GM18502 (cell line): ENCODE data around the gene ANO4.

ENCODE experiments used
- ATAC-seq: cut with Tn5 transposase; IDR thresholded peaks from one replicate; pipeline ENCODE4 v1.9.1; 2021; ENCODE audit warnings: mild to moderate bottlenecking; ENCODE audit not compliant: unreplicated experiment, poor library complexity

ANO4 gene

DNA sequence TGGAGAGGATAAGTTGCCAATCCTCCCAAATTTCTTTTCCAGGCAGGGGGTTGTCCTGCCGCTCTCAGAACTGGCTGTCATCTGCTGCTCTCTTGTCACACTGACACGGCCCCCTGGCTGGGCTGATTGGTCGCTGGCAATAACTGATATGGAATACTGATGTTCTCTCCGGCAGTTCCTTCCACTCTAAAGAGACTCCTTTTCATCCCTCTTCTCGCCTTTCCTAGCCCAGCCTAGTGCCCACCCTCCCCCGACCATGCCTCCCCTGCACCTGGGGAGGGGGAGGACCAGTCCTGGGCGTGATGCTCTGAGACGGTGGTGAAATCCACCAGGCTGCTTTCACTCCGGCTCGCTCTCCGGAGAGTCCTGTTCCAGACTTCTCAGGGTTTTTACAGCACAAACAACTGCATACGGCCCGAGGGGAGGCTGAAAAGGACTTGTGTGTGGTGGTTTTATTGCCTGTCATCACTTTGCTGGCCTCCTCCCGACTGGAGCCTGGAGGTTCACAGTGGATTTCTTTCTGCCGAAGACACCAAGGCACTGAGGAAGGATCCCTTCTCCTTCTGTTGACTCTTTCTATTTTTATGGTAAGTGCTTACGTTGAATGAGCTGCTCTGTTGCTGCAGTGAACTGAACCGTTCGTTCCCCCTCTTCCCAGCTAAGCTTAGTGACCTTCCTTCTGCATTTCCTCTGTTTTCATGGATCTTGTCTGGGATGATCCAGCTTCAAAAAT, at the start of gene ANO4:
ANO4 (plus strand) TSS at position 336 of the 733 bp plus-strand sequence. CDS start 107,010 bp downstream, outside the sequence.
- no peak for ATAC-seq

DNA sequence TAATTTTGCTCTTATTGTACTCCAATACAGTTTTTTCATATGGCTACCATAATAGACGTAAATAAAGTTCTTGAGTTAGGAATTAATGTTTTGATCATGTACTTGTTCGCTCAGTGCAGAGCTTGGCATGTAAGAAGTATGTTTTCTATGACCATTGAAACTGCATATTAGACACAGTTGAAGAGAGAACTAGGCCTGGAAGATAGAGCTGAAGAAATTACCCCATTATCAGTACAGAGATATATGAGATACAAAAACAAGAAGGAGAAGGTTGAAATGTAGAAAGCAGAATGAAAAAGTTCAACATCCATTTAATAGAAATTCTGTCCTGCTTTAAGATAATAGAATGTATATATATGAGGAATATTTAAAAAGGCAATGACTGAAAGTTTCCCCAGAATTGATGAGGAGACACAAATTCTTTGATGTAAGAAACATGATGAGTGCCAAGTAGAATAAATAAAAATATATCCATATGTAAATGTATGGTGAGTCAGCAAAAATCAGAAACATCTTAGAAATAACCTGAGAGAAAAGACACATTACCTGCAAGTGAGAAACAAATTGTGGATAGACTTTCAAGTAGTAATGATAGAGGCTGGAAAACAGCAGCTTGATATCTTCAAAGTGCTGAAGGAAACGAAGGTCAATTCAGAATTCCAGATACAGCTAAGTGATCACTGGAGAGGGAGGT, 49.1 kb upstream of the ANO4 start:
- no peak for ATAC-seq

DNA sequence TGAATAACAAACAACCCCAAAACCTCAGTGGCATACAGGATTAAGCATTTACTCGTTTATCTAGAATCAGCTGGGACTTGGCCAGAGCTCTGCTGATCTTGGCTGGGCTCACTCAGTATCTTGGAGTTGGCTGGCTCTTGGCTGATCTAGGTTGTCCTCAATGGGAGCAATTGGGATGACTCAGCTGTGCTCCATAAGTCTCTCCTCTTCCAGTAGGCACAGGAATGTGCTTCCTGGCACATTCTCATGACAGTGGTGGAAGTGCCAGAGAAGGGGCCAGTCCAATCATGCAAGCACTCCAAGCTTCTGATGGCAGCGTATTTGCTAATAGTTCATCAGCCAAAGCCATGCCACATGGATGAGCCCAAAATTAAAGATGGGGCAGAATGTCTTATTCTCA, 41.7 kb upstream of the ANO4 start:
- no peak for ATAC-seq

DNA sequence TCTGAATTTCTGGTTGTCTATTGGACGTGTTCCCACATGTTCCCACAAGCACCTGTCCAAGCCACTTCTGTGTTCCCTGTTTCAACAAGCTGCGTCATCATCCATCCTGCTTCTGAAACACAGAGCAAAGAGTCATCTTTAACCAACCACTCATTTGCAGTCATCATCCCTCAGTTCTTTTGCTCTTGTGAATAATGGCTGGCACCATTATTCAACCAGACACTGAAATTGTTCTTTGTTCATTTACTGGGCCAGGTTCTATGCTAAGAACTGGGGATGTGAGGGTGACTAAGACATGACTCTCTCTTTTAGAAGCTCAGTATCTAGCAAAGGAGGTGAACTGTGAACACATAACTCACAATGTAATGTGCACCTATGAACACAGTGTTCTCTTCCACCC, 40.7 kb upstream of the ANO4 start:
- no peak for ATAC-seq

DNA sequence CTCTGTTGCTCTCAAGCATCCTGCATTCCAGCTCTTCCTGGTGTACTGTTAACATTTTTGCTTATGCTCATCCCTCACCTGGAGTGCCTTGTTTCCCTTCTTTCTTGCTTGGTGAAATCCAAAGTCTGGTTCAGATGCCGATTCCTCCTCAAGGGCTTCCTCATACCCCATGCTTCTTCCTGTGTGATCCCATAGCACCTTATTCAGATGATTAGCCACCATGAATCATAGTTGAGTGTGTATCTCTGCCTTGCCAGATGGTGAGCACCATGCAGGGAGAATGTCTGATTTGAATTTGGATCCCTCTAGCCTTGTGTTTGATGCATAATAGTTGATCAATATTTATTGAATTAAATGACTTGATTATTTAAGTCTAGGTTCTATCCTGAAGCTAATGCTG, 39.4 kb upstream of the ANO4 start:
- ATAC-seq = no peak

DNA sequence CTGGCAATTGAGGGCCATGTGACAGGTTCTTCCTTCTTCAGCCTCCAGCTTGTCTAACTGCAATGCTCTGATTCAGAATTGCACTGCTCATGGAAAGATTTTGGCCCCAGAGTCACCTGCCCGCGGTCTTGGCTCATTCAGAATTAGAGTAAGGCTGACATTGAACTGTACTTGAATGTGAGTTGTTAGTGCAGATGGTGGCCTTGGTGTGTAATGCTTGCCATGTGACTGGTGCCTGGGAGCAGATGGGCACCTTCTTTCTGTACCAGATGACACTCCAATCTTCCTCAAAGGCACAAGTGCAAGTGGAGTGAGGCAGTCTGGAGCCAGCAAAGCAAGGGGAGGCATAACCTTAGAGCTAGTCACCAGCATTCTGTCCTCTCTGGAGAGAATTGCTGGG, 36.5 kb upstream of the ANO4 start:
- no peak for ATAC-seq

DNA sequence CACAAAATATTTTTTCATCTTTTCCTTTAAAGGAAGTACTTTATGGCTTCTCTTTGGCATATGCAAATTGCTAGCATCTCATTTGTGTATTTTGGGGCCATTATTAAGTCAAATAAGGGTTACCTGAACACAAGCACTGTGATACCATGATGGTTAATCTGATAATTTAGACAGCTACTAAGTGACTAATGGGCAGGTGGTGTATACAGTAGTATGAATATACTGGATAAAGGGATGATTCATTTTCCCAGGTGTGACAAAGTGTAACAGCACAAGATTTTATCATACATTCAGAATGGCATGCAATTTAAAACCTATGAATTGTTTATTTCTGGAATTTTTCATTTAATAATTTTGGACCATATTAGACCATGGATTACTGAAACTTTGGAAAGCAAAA, 27.2 kb upstream of the ANO4 start:
- no peak for ATAC-seq

DNA sequence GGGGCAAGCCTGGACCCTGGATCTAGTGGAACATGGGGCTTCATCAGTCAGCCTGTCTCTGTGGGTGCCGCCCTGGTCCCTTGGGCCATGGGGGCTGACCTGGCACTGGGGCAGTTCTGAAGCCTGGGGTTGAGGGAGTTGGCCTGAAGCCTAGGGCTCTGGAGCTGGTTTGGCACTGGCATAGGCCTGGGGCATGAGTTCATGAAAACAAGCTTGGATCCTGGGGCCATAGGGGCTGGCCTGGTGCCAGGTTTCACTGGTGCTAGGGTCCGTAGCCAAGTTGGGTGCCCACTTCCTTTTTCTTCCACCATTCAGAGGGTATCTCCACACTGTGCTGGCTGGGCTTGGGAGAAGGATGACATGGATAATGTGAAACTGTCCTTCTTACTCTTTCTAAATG, 26.6 kb upstream of the ANO4 start:
- ATAC-seq = no peak

DNA sequence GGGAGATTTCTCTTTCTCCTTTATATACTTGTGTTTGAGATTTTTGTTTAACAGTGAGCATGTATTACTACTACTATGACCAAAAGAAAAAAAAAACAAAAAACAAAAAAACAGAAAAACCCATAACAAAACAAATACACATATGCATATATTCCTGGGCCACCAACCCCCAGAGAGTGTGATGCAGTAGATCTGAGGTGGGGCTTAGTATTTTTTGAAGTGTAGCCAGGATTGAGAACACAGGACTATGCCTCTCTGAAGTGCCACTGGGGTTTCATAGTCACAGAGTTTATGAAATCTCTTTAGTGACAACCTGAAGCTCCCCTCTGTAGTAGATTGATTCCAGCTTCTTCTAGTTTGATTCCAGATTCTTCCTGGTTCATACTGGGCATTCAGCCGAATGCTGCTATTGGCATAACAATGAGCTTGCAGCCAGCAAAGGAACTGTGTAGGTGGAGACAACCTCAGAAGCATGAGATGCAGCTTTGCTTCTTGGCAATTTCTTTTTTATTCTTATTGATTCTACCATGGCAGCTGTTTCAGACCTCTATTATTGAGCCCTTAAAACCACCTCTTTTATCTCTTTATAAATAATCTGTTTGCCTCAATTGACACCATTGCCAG, 15.5 kb upstream of the ANO4 start:
- no peak for ATAC-seq

DNA sequence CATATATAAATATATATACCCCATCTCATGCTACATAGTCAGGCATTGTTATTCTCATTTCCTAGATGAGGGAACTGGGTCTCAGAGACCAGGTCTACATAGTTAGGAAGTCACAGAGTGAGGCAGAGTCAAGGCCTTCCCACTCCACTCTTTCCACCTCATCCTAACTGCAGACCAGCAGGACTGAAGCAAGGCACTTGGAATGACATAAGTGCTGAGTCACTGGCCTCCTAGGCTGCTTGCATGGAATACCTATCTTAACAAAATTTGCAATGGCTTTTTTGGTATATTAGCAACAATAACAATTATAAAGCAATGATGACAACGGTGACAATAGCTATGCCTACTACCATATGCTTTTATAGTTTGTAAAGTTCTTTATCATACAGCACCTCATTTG, 5.4 kb upstream of the ANO4 start:
- ATAC-seq = no peak

DNA sequence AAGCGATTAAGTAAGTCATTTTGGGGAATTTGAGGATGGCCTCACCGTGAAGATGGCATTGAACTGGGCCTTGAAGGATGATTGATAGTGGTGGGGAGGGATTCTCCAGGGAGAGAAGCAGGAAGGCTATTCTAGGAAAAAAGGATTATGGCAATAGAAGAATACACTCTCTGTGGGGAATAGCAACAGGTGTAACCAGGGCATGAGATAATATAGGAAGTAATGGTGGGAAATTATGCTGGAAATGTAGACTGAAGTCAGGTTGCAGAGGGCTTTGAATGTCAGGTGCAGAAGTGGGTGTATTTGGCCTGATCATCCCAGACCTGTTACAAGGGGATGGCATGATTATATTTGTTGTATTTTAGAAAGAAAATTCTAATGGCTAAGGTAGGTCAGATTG, 4.6 kb upstream of the ANO4 start:
- no peak for ATAC-seq

DNA sequence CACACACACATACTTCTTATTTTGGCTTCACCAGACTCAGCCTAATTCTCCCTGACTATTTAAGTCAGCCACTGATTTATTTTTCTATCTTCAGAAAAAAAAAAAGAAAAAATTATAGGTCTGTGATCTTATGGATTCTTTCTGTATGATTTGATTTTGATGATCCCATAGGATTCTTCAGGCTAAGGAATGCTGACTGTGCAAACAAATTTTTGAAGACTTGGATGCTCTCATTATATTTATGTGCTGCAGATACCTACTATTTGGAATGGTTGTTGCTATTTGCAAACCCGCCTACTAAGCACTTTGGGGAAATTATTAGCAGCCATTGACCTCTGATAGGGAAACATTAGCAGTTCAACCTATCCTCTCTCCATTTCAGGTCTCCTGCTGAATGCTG, 4.0 kb upstream of the ANO4 start:
- no peak for ATAC-seq

DNA sequence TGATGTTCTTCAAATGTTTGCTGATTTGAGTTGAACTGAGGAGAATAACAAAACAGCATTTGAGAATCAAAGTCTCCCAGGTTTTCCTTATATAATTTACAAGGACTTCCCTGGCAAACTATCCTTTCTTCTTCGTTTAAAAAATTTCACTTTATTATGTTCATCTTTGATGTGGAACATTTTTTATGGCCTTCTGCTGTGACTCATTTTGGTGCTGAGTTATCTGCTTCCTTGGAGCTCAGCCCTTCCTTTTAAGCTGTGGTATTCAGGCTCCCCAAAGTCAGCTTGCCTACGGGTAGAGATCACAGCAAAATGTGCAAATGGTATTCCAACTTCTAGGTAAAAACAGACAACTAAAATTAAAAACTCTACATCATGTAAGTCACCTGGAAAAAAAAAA, 1.4 kb upstream of the ANO4 start:
- ATAC-seq = no peak

DNA sequence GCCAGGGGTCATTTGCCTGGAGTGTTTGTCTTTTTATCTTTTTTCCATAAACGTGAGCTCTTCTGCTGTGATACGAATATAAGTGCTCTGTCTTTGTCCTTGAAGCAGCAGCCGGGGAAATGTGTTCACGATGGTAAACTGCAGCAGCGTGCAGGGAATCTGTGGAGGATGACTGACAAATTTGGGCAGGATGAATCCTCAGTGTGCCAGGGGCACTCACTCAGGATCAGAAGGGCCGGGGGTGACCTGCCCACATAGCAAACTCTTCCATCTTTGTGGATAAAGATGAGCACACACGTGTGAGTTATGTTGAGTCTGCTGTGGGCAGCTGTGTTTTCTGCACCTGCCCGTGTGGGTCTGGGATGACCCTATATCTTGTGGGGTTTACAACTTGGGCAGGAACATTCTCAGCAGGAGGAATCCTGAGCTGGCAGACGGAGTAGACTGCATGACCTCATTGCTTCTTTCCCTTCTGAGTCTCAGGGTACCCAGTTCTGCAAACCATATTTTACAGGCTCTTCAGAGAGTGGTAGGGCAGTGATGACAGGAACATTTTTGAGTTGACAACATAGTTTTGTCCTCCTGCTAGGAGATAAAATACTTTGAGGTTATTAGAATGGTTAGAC, 711 bp downstream of the ANO4 start:
- no peak for ATAC-seq

DNA sequence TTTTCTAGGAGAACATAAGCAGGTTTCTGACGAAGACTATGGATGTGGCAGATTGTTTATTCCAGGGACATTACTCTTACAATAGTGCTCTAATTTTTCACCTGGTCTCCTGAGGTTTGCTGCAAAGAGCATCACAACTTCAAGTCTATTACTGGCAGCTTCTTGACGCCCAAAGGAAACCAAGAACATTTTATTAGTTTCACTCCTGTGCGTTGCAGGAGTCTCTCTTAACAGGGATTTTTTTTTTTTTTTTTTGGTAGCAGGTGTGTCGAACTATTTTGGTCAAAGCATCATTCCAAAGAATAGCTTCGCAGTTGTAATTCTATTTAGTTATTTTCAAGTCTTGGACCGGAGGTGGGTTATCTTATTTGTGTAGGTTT, 1.2 kb downstream of the ANO4 start:
- no peak for ATAC-seq

DNA sequence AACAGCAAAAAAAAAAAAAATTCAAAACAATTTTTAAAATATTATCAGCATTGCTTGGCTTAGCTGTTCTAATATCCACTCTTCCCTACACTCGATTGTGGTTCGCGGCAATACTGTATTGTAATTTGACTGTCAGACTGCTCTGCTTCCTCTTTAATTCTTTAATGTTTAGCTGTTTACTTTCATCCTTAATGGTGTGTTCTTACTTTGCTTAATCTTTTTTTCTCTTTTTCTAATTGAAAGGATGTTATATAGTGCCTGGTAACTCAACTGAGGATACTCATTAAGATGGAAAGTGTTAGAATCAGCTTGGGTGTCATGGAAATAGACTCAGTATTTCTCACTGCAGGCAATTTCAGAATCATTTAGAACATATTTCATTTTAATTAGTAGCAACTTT, 2.0 kb downstream of the ANO4 start:
- no peak for ATAC-seq

DNA sequence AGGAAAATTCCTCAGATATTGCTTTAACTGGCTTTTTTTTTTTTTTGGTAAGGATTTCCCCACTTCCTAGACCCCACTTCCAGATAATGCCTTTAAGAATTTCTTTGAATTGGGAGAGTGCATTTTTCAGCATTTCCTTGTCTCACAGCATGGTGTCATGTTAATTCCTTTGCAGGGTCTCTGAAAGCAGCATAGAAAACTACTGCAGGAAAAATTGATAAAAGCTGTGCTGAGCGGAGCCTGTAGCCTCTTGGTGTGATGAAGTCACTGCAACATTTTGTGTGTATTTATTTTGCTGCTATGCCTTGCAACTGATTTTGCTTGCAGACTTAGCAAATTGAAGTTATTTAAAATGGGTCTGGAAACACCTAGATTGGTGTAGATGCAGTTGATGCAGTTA, 2.7 kb downstream of the ANO4 start:
- ATAC-seq = no peak

DNA sequence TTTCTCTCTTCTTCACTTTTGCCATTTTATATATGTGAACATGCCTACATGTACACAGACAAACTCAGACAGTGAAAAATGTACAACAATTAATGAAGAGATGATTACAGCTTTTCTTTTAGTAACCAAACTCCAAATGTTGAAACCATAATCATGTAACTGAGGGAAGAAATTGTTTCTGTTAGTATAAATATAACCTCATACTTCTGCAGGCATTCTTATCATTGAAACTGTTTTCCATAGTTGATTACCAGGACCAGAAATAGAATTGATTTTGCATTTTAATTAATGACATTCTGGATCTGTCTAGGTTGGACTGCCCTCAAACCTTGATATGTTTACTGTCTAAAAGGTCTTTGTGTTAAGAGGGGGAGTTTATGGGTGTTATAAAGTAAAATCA, 3.2 kb downstream of the ANO4 start:
- no peak for ATAC-seq

DNA sequence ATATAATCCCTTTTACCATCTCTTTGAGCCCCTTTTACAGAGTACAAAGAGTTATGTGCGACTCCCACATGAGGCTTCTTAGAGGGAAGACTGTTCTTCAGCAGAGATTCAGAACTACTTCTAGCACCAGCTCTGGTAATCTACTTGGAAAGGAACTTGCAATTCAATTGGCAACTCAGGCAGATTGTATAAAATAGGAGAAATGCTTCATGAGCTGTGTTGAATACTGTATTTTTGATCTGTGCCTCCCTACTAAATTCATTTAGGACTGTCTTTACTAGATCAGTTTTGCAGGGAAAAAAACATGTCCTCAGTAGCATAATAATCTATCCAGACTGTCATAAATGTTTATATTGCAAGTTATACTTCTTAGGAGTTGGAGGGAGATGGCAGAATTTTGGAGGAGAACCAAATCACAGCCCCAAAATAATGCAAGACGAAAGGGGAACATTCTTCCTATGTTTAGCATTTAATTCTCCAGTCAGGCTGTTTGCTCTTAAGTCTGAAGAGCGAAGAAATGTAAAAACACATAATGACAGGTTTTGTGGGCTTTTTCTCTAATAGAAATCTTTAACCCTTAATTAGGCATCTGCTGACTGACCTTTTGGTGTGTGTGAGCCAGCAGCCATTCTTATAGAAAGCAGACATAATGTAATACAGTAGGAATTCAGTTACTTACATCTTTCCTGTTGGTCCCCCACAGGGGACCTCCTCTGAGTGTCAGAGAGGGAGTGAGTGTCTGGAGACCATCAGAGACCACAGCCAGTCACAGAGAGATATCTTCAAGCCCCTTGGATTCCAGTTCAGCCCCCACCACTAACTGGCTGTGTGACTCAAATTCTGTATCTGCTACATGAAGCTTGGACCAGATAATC, 3.9 kb downstream of the ANO4 start:
- ATAC-seq = no peak

DNA sequence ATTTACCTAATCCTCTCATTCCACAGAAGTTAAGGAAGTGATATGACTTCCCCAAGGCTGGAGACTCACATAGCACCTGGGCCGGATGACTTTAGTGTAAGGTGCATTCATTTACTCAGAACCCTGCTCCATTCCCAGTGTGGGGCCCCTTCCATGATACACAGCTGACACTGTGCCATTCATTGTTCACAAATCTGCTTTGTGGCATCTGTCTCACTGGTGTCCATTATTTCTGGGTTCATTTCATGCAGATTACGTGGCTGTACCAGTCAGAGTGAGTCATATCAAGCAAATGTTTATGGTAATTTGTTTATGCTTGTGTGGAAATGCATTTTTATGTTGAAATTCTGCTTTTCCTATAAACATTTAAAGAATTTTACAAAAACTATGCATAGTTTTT, 5.2 kb downstream of the ANO4 start:
- no peak for ATAC-seq
